HEK293 (cell line): ENCODE measurements around the gene GBX1.

Experiments used
- CTCF ChIA-PET: fragments of 350-600 bp; formaldehyde crosslinking; extraction: SDS; loops from one replicate; lab custom pipeline; 2021; ENCODE audit warnings: antibody characterized with exemption; lab: Yijun Ruan, JAX
- POLR2A ChIA-PET: fragments of 300-600 bp; formaldehyde crosslinking; extraction: SDS; loops from one replicate; lab custom pipeline; 2020; ENCODE audit warnings: antibody characterized with exemption, inconsistent platforms; lab: Yijun Ruan, JAX
- H3K27ac ChIP-seq: fragments of 200-500 bp; sonication (Bioruptor generic); 2 replicates; pipeline ENCODE4 v1.5.1; 2014; ENCODE audit warnings: low read depth, low read length, control low read depth, inconsistent platforms; ENCODE audit errors: extremely low read depth
- H3K36me3 ChIP-seq, 2 experiments: fragments of 200-500 bp in 1 of 2; sonication (Bioruptor generic) in 1 of 2; 1 replicate in 1 of 2; 2 replicates in 1 of 2; pipeline ENCODE4 v1.5.1; 2014 to 2017; ENCODE audit warnings: inconsistent platforms in 2 of 2, low read length in 2 of 2; ENCODE audit not compliant: control insufficient read depth in 2 of 2, insufficient read depth in 1 of 2
- H3K4me1 ChIP-seq: fragments of 200-500 bp; sonication (Bioruptor generic); 2 replicates; pipeline ENCODE4 v1.5.1; 2014; ENCODE audit warnings: mild to moderate bottlenecking, low read length, inconsistent platforms; ENCODE audit not compliant: control insufficient read depth, insufficient read depth
- H3K4me3 ChIP-seq: 2 replicates; pipeline ENCODE4 v1.5.1; 2011; ENCODE audit warnings: low read depth, mild to moderate bottlenecking, control low read depth, low read length, moderate library complexity
- H3K9me3 ChIP-seq: fragments of 200-500 bp; sonication (Bioruptor generic); 2 replicates; pipeline ENCODE4 v1.5.1; 2014; ENCODE audit warnings: low read depth, low read length, inconsistent platforms; ENCODE audit not compliant: control insufficient read depth, insufficient read depth
- FEZF1 ChIP-seq: fragments of 450-650 bp; formaldehyde crosslinking; IDR thresholded peaks from 2 replicates; pipeline ENCODE4 v1.5.1; 2016; ENCODE audit warnings: missing biosample characterization, missing genetic modification characterization
- HIC1 ChIP-seq: fragments of 450-650 bp; formaldehyde crosslinking; IDR thresholded peaks from 2 replicates; pipeline ENCODE4 v1.5.1; 2016; ENCODE audit warnings: missing biosample characterization, missing genetic modification characterization
- HOXD13 ChIP-seq: sonication (generic); formaldehyde crosslinking; IDR thresholded peaks from 2 replicates; pipeline ENCODE4 v1.8.0; 2022; ENCODE audit warnings: missing genetic modification reagents, borderline replicate concordance
- MEIS1 ChIP-seq: sonication (generic); formaldehyde crosslinking; IDR thresholded peaks from 2 replicates; pipeline ENCODE4 v1.8.1; 2022; ENCODE audit warnings: missing genetic modification reagents, mild to moderate bottlenecking, borderline replicate concordance
- YY2 ChIP-seq: fragments of 450-650 bp; formaldehyde crosslinking; IDR thresholded peaks from 2 replicates; pipeline ENCODE4 v1.5.1; 2016; ENCODE audit warnings: missing biosample characterization, missing genetic modification characterization
- ZBTB6 ChIP-seq: fragments of 450-650 bp; formaldehyde crosslinking; IDR thresholded peaks from 2 replicates; pipeline ENCODE4 v1.5.1; 2017; ENCODE audit warnings: missing biosample characterization, missing genetic modification characterization
- ZBTB7A ChIP-seq: fragments of 450-650 bp; formaldehyde crosslinking; IDR thresholded peaks from 2 replicates; pipeline ENCODE4 v1.5.1; 2016; ENCODE audit warnings: low read depth, missing biosample characterization, missing genetic modification characterization
- ZFP41 ChIP-seq: fragments of 450-650 bp; formaldehyde crosslinking; IDR thresholded peaks from 2 replicates; pipeline ENCODE4 v1.5.1; 2016; ENCODE audit warnings: missing biosample characterization, missing genetic modification characterization, borderline replicate concordance
- ZIC2 ChIP-seq: fragments of 450-650 bp; formaldehyde crosslinking; IDR thresholded peaks from 2 replicates; pipeline ENCODE4 v1.5.1; 2016; ENCODE audit warnings: missing biosample characterization, missing genetic modification characterization
- ZNF138 ChIP-seq: fragments of 450-650 bp; formaldehyde crosslinking; IDR thresholded peaks from 2 replicates; pipeline ENCODE4 v1.5.1; 2016; ENCODE audit warnings: missing biosample characterization, missing genetic modification characterization, borderline replicate concordance
- ZNF24 ChIP-seq: fragments of 450-650 bp; formaldehyde crosslinking; IDR thresholded peaks from 2 replicates; pipeline ENCODE4 v1.5.1; 2016; ENCODE audit warnings: missing biosample characterization, missing genetic modification characterization
- ZNF280C ChIP-seq: fragments of 450-650 bp; formaldehyde crosslinking; IDR thresholded peaks from 2 replicates; pipeline ENCODE4 v1.5.1; 2016; ENCODE audit warnings: missing biosample characterization, missing genetic modification characterization
- ZNF518A ChIP-seq: fragments of 450-650 bp; formaldehyde crosslinking; conservative IDR thresholded peaks from 2 replicates; pipeline ENCODE4 v1.5.1; 2016; ENCODE audit warnings: low read depth, missing biosample characterization, missing genetic modification characterization
- ZNF529 ChIP-seq: fragments of 450-650 bp; formaldehyde crosslinking; IDR thresholded peaks from 2 replicates; pipeline ENCODE4 v1.5.1; 2017; ENCODE audit warnings: missing genetic modification characterization, missing biosample characterization; ENCODE audit not compliant: insufficient replicate concordance
- ZNF555 ChIP-seq: fragments of 450-650 bp; formaldehyde crosslinking; conservative IDR thresholded peaks from 2 replicates; pipeline ENCODE4 v1.5.1; 2017; ENCODE audit warnings: missing biosample characterization, mild to moderate bottlenecking, missing genetic modification characterization, inconsistent platforms
- ZNF610 ChIP-seq: fragments of 450-650 bp; formaldehyde crosslinking; IDR thresholded peaks from 2 replicates; pipeline ENCODE4 v1.5.1; 2016; ENCODE audit warnings: missing biosample characterization, missing genetic modification characterization, borderline replicate concordance
- ZNF654 ChIP-seq: fragments of 450-650 bp; formaldehyde crosslinking; IDR thresholded peaks from 2 replicates; pipeline ENCODE4 v1.5.1; 2016; ENCODE audit warnings: low read depth, missing biosample characterization, missing genetic modification characterization
- ZNF670 ChIP-seq: fragments of 450-650 bp; formaldehyde crosslinking; IDR thresholded peaks from 2 replicates; pipeline ENCODE4 v1.5.1; 2016; ENCODE audit warnings: missing biosample characterization, missing genetic modification characterization, low read depth
- ZNF692 ChIP-seq: fragments of 450-650 bp; formaldehyde crosslinking; IDR thresholded peaks from 2 replicates; pipeline ENCODE4 v1.5.1; 2016; ENCODE audit warnings: missing biosample characterization, missing genetic modification characterization
- ZNF701 ChIP-seq: fragments of 450-650 bp; formaldehyde crosslinking; IDR thresholded peaks from 2 replicates; pipeline ENCODE4 v1.5.1; 2016; ENCODE audit warnings: missing biosample characterization, missing genetic modification characterization
- ZNF785 ChIP-seq: fragments of 450-650 bp; formaldehyde crosslinking; IDR thresholded peaks from 2 replicates; pipeline ENCODE4 v1.5.1; 2016; ENCODE audit warnings: missing biosample characterization, missing genetic modification characterization
- ZNF792 ChIP-seq: fragments of 450-650 bp; formaldehyde crosslinking; IDR thresholded peaks from 2 replicates; pipeline ENCODE4 v1.5.1; 2016; ENCODE audit warnings: missing biosample characterization, missing genetic modification characterization

The GBX1 gene

GRCh38 chr7:151188252-151188542 is 20.7 kb upstream of the GBX1 start:
- no peaks in the 10 kb centered on the region for H3K36me3 ChIP-seq
- no peak overlapping the region for H3K27ac ChIP-seq
- ChIA-PET CTCF (no interaction called here), POLR2A (no interaction called here)
- no peaks in the 10 kb centered on the region for H3K9me3 ChIP-seq
- TF ChIP-seq ZNF792 (no peak), ZIC2 (peak; percentile 84), HIC1 (tag by site-specific recombination) (no peak)
- H3K4me1 ChIP-seq, result no peaks in the 10 kb centered on the region
- H3K4me3 ChIP-seq, result no peak overlapping the region

- Histone ChIP-seq H3K9me3 (no peaks in the 10 kb centered on the region), H3K4me1 (no peaks in the 10 kb centered on the region), H3K36me3 (no peaks in the 10 kb centered on the region), H3K27ac (no peak overlapping the region), H3K4me3 (no peak overlapping the region)
- ChIA-PET POLR2A (no interaction called here), CTCF (no interaction called here)
- no peak for TF ChIP-seq HOXD13 (CRISPR knock-in tag)
- no peak for TF ChIP-seq ZNF138
- no peak for TF ChIP-seq ZFP41 (tag by site-specific recombination)
- no peak for TF ChIP-seq MEIS1 (CRISPR knock-in tag)
- no peak for TF ChIP-seq ZNF24 (tag by site-specific recombination)
- TF ChIP-seq ZNF701 (tag by site-specific recombination), result no peak
- no peak for TF ChIP-seq ZNF518A (tag by site-specific recombination)
- TF ChIP-seq ZNF529 (tag by site-specific recombination), result no peak
- no peak for TF ChIP-seq ZNF654 (tag by site-specific recombination)
- TF ChIP-seq ZBTB6 (tag by site-specific recombination), result no peak
- TF ChIP-seq ZNF555, result no peak
- TF ChIP-seq ZNF692 (tag by site-specific recombination), result no peak
- TF ChIP-seq ZNF280C, result no peak
- TF ChIP-seq YY2 (tag by site-specific recombination), result no peak
- no peak for TF ChIP-seq FEZF1
- TF ChIP-seq ZNF785 (tag by site-specific recombination), result no peak
- no peak for TF ChIP-seq ZNF610 (tag by site-specific recombination)
- TF ChIP-seq ZBTB7A (tag by site-specific recombination), result no peak
- TF ChIP-seq ZNF670 (tag by site-specific recombination), result no peak
Measured at GRCh38 chr7:151187409-151188251, 20.1 kb upstream of the GBX1 start.
